Testis (tissue), 3 donors: Measurements from ENCODE around the gene HYAL4. TPM values are rescaled to one million over a fixed set of nuclear protein-coding genes. Genes with fewer than 3 reads are reported as not detected.
"Not testable (repeated sequence)": the region's sequence is repeated elsewhere in the genome, so short reads cannot be mapped to it uniquely, and the experiment has no call there.

Experiments used
- DNase-seq: peaks from one replicate; pipeline ENCODE4 v3.0.0-alpha.2; 2019
- H3K27ac ChIP-seq, 2 donors: fragments of 200-600 bp; sonication (generic); one replicate each; pipeline ENCODE4 v1.5.1; 2019
- H3K27me3 ChIP-seq: fragments of 200-600 bp; sonication (generic); one replicate; pipeline ENCODE4 v1.5.1; 2019
- H3K36me3 ChIP-seq: fragments of 200-600 bp; sonication (generic); one replicate; pipeline ENCODE4 v1.5.1; 2017; ENCODE audit warnings: low read depth; ENCODE audit errors: missing control alignments
- H3K4me1 ChIP-seq: fragments of 200-600 bp; sonication (generic); one replicate; pipeline ENCODE4 v1.5.1; 2019
- H3K4me3 ChIP-seq, 2 donors: fragments of 200-600 bp; sonication (generic); one replicate each; pipeline ENCODE4 v1.5.1; 2017 to 2019
- H3K9me3 ChIP-seq: fragments of 200-600 bp; sonication (generic); one replicate; pipeline ENCODE4 v1.5.1; 2017
- POLR2A ChIP-seq: fragments of 450-650 bp; IDR thresholded peaks from one replicate; pipeline ENCODE4 v1.6.1; 2017; ENCODE audit warnings: antibody characterized with exemption, mild to moderate bottlenecking, moderate library complexity
- WGBS, 2 donors: methylation state at CpG; one replicate each; pipeline ENCODE4 v1.1.5; 2018; 5-methylcytosine and 5-hydroxymethylcytosine counted together
- intact Hi-C: fragments of 100-400 bp; cut with DNase I; formaldehyde crosslinking; loops from one replicate; pipeline ENCODE4 v1.15.1; 2023; ENCODE audit warnings: low total_unique reads
- polyA plus RNA-seq: library from polyadenylated mRNA; stranded (reverse); fragments of 350-450 nt; fragmentation: Illumina TruSeq; extraction: RNeasy Lipid Tissue Mini Kit (QIAGEN cat#74804); gene quantifications from one replicate; pipeline ENCODE4 v1.2.3, GENCODE V29; 2014; ENCODE audit warnings: low read depth, low replicate concordance; ENCODE audit not compliant: insufficient read depth
- total RNA-seq, 2 donors: library from RNA; depleted of rRNA; stranded (reverse); fragments of >200 nt; gene quantifications; one replicate each; pipeline ENCODE4 v1.2.3, GENCODE V29; 2016
- TF ChIP-seq, protein P1 (sequence below), 3 experiments: fragments of 450-650 bp in 2 of 3; fragments of 200-600 bp in 1 of 3; sonication (generic) in 1 of 3; IDR thresholded peaks; one replicate each; pipeline ENCODE4 v1.5.1; 2016 to 2019; ENCODE audit warnings: antibody characterized with exemption in 3 of 3, mild to moderate bottlenecking in 2 of 3, moderate library complexity in 1 of 3

HYAL4 gene
- total and polyA plus RNA-seq, 3 donors from 2014 or later: 2.4 to 6.8 (median 3.6) TPM

GRCh38 chr7:123816916-123817315, 28.1 kb upstream of the HYAL4 start:
- TF ChIP-seq, protein P1, sequence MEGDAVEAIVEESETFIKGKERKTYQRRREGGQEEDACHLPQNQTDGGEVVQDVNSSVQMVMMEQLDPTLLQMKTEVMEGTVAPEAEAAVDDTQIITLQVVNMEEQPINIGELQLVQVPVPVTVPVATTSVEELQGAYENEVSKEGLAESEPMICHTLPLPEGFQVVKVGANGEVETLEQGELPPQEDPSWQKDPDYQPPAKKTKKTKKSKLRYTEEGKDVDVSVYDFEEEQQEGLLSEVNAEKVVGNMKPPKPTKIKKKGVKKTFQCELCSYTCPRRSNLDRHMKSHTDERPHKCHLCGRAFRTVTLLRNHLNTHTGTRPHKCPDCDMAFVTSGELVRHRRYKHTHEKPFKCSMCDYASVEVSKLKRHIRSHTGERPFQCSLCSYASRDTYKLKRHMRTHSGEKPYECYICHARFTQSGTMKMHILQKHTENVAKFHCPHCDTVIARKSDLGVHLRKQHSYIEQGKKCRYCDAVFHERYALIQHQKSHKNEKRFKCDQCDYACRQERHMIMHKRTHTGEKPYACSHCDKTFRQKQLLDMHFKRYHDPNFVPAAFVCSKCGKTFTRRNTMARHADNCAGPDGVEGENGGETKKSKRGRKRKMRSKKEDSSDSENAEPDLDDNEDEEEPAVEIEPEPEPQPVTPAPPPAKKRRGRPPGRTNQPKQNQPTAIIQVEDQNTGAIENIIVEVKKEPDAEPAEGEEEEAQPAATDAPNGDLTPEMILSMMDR (IDR thresholded peaks at IDR 0.05): no peak
- TF ChIP-seq POLR2A: no peak
- H3K4me3 ChIP-seq: no peak overlapping the region
- no peaks in the 10 kb centered on the region for H3K9me3 ChIP-seq
- 76 to 82% methylated on average over 3 of the region's 3 CpGs for WGBS, 2 donors
- intact Hi-C loops: no loop called here
- H3K27me3 ChIP-seq: no peaks in the 10 kb centered on the region
- no peaks in the 10 kb centered on the region for H3K36me3 ChIP-seq
- DNase-seq: no peak
- no peaks in the 10 kb centered on the region for H3K4me1 ChIP-seq
- no peak overlapping the region for H3K27ac ChIP-seq

DNA sequence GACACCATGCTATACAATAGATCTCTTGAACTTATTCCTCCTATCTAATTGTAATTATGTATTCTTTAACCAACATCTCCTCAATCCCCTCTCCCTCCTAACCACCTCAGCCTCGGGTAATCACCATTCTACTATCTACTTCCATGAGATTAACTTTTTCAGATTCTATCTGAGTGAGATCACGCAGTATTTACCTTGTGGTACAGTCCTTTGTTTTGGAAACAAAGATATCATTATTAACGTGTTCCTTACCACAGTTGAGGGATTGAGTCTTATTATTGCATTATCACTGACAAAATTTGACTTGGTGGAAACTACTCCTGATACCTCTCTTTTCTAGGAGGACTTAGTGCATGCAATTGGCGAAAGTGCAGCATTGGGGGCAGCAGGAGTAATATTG, 26.0 kb upstream of the HYAL4 start:
- no peak overlapping the region for H3K27ac ChIP-seq
- no peaks in the 10 kb centered on the region for H3K4me1 ChIP-seq
- no peaks in the 10 kb centered on the region for H3K36me3 ChIP-seq
- no peaks in the 10 kb centered on the region for H3K27me3 ChIP-seq
- TF ChIP-seq, protein P1 (IDR thresholded peaks at IDR 0.05): no peak
- TF ChIP-seq POLR2A: no peak
- 70 to 74% methylated on average over 4 of the region's 4 CpGs for WGBS, 2 donors
- DNase-seq: no peak
- no peak overlapping the region for H3K4me3 ChIP-seq
- no peaks in the 10 kb centered on the region for H3K9me3 ChIP-seq
- intact Hi-C loops: no loop called here

- intact Hi-C loops: not testable (repeated sequence)
Measured at GRCh38 chr7:123819795-123820194, 25.2 kb upstream of the HYAL4 start.

GRCh38 chr7:123820864-123821263, 24.1 kb upstream of the HYAL4 start:
- intact Hi-C loops: no loop called here
- no peaks in the 10 kb centered on the region for H3K9me3 ChIP-seq
- no peaks in the 10 kb centered on the region for H3K27me3 ChIP-seq
- TF ChIP-seq, protein P1 (IDR thresholded peaks at IDR 0.05): no peak
- TF ChIP-seq POLR2A: no peak
- WGBS, 2 donors: 83 to 90% methylated on average over 2 of the region's 2 CpGs
- no peak for DNase-seq
- no peak overlapping the region for H3K27ac ChIP-seq
- no peaks in the 10 kb centered on the region for H3K36me3 ChIP-seq
- no peak overlapping the region for H3K4me3 ChIP-seq
- H3K4me1 ChIP-seq: no peaks in the 10 kb centered on the region

More at GRCh38 chr7:123819795-123820194, 25.2 kb upstream of the HYAL4 start:
- not testable (repeated sequence) for H3K4me3 ChIP-seq, DNase-seq, H3K4me1 ChIP-seq, H3K27ac ChIP-seq, H3K27me3 ChIP-seq, H3K9me3 ChIP-seq, H3K36me3 ChIP-seq
- 92 to 93% methylated on average over 4 of the region's 4 CpGs for WGBS, 2 donors

DNA sequence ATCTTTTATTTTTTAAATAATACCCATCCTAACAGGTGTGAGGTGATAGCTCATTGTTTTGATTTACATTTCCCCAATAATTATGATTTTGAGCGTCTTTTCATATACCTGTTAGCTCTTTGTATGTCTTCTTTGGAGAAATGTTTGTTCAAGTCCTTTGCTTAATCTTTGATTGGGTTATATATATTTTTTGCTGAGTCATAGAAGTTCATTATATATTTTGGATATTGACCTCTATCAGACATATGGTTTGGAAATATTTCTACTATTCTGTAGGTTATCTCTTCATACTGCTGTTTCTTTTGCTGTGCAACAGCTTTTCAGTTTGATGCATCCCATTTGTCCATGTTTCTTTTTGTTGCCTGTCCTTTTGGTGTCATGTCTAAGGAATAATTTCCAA, 23.6 kb upstream of the HYAL4 start:
- H3K36me3 ChIP-seq: no peaks in the 10 kb centered on the region
- no peaks in the 10 kb centered on the region for H3K4me1 ChIP-seq
- 92 to 100% methylated on average over 1 of the region's 1 CpG for WGBS, 2 donors
- H3K27ac ChIP-seq: no peak overlapping the region
- DNase-seq: no peak
- H3K27me3 ChIP-seq: no peaks in the 10 kb centered on the region
- intact Hi-C loops: no loop called here
- H3K9me3 ChIP-seq: no peaks in the 10 kb centered on the region
- TF ChIP-seq POLR2A: no peak
- TF ChIP-seq, protein P1 (IDR thresholded peaks at IDR 0.05): no peak
- H3K4me3 ChIP-seq: no peak overlapping the region
